Panc1 (cell line): Measurements from ENCODE around the gene TSHZ2. TPM values are rescaled to one million over a fixed set of nuclear protein-coding genes. Genes with fewer than 3 reads are reported as not detected.

Experiments
- ATAC-seq: fragments of 200-7000 bp; cut with Tn5 transposase; 2 replicates; pipeline ENCODE4 v1.9.1; 2020; ENCODE audit warnings: mild to moderate bottlenecking, moderate library complexity
- BruUV-seq: library from RNA; stranded (reverse); fragments of 400-500 nt; replicated peaks from 2 replicates; lab custom pipeline; 2021; lab: Mats Ljungman, UMichigan
- CTCF ChIA-PET: fragments of 300-600 bp; sonication (Branson Sonifier 250); formaldehyde crosslinking; loops from one replicate; lab custom pipeline; 2022; ENCODE audit warnings: antibody characterized with exemption; lab: Charles Lee
- POLR2A ChIA-PET: fragments of 300-600 bp; sonication (Branson Sonifier 250); formaldehyde crosslinking; loops from one replicate; lab custom pipeline; 2022; ENCODE audit warnings: antibody characterized with exemption; lab: Charles Lee
- DNase-seq: peaks from one replicate; pipeline ENCODE4 v3.0.0-alpha.2; 2010; ENCODE audit warnings: low read depth, low spot score
- H3K27ac ChIP-seq: 2 replicates; pipeline ENCODE4 v1.5.1; 2011; ENCODE audit warnings: mild to moderate bottlenecking, low read length, inconsistent platforms
- H3K27me3 ChIP-seq: fragments of 200-500 bp; sonication (Bioruptor generic); 2 replicates; pipeline ENCODE4 v1.6.0; 2014; ENCODE audit warnings: low read length, inconsistent platforms; ENCODE audit not compliant: control insufficient read depth, insufficient read depth
- H3K36me3 ChIP-seq: fragments of 200-500 bp; sonication (Bioruptor generic); 2 replicates; pipeline ENCODE4 v1.5.1; 2014; ENCODE audit warnings: inconsistent platforms, mild to moderate bottlenecking, low read length, moderate library complexity; ENCODE audit not compliant: control insufficient read depth, insufficient read depth
- H3K4me1 ChIP-seq: 2 replicates; pipeline ENCODE4 v1.5.1; 2011; ENCODE audit warnings: inconsistent platforms, mild to moderate bottlenecking, low read length, moderate library complexity; ENCODE audit not compliant: control insufficient read depth, insufficient read depth
- H3K4me3 ChIP-seq, 2 experiments: 2 replicates each; pipeline ENCODE4 v1.5.1; 2011 to 2012; ENCODE audit warnings: low read depth in 2 of 2, low read length in 2 of 2, mild to moderate bottlenecking in 2 of 2, inconsistent platforms in 1 of 2, moderate library complexity in 1 of 2
- H3K9me3 ChIP-seq: fragments of 200-500 bp; sonication (Bioruptor generic); 2 replicates; pipeline ENCODE4 v1.5.1; 2014; ENCODE audit warnings: low read depth, mild to moderate bottlenecking, inconsistent platforms, low read length, moderate library complexity; ENCODE audit not compliant: control insufficient read depth, insufficient read depth
- POLR2AphosphoS5 ChIP-seq: IDR thresholded peaks from 2 replicates; pipeline ENCODE4 v1.6.1; 2012; ENCODE audit warnings: mild to moderate bottlenecking, low read depth, low read length, moderate library complexity
- SIN3A ChIP-seq: IDR thresholded peaks from 2 replicates; pipeline ENCODE4 v1.6.1; 2012; ENCODE audit warnings: low read depth, mild to moderate bottlenecking, low read length, moderate library complexity, borderline replicate concordance; ENCODE audit not compliant: insufficient read depth
- TCF7L2 ChIP-seq: IDR thresholded peaks from 2 replicates; pipeline ENCODE4 v1.6.1; 2011; ENCODE audit warnings: mild to moderate bottlenecking, low read depth, low read length, inconsistent platforms
- in situ Hi-C: cut with HindIII; loops from 2 replicates; pipeline ENCODE4 v1.10.0; 2016; ENCODE audit warnings: low sequenced_read_pairs, low pct_unique_long_range_greater_than_20kb
- intact Hi-C: fragments of 100-400 bp; cut with micrococcal nuclease; formaldehyde crosslinking; loops from one replicate; pipeline ENCODE4 v1.10.0; 2022; ENCODE audit not compliant: unreplicated experiment
- total RNA-seq: library from RNA; stranded (reverse); gene quantifications from one replicate; pipeline ENCODE4 v1.2.1, GENCODE V29; 2021; ENCODE audit not compliant: unreplicated experiment
- TF ChIP-seq, protein P1 (sequence below): fragments of 450-650 bp; IDR thresholded peaks from 2 replicates; pipeline ENCODE4 v1.5.1; 2017; ENCODE audit warnings: mild to moderate bottlenecking
- TF ChIP-seq, protein P2 (sequence below), 2 experiments: IDR thresholded peaks; 2 replicates each; pipeline ENCODE4 v1.6.1; 2011 to 2012; ENCODE audit warnings: low read depth in 2 of 2, control low read depth in 1 of 2, low read length in 1 of 2, mild to moderate bottlenecking in 1 of 2, moderate library complexity in 1 of 2; ENCODE audit not compliant: insufficient read depth in 1 of 2

Gene TSHZ2
- total RNA-seq, 1 experiment from 2014 or later = 0.36 TPM

DNA sequence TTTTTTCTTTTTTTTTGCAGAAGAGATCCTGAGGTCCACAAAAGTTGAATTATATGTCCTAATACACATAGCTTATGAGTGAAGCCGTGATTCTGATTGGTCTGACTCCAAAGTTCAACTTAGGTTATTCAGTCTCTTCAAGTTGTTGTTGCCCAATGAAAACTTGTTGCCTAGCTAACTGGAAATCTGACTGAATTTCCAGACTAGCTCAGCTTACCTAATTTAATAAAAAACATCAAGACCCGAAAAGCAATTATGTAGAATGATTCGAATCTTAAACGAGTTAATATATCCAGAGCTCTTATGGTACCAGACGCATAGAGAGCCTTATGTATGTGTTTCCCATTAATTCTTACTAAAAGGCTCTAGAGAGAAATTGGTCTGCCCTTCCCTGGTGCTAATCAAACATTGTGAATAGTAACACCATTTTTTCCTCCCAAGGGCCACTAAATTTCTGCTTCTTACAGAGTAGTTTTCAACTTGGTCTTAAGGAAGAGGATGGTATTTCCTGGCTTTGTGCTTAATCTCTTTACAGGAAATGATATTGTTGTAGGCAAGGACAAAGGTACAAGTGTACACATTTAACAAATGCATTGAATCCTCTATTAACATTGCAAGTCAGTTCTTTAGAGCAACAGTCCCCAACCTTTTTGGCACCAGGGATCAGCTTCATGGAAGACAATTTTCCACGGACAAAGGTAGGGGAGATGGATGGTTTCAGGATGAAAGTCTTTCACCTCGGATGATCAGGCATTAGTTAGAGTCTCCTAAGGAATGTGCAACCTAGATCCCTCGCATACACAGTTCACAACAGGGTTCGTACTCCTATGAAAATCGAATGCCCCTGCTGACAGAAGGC lies 107.9 kb downstream of the TSHZ2 start:
- intact Hi-C loops = no loop called here
- in situ Hi-C loops = no loop called here
- ATAC-seq (no peak), DNase-seq (no peak)
- BruUV-seq = no TSS peak
- Histone ChIP-seq H3K36me3 (no peaks in the 10 kb centered on the region), H3K9me3 (no peaks in the 10 kb centered on the region), H3K27ac (no peak overlapping the region), H3K4me3 (no peak overlapping the region), H3K27me3 (no peaks in the 10 kb centered on the region), H3K4me1 (no peaks in the 10 kb centered on the region)
- POLR2A ChIA-PET = no interaction called here
- TF ChIP-seq TCF7L2 = no peak
- TF ChIP-seq, protein P1, sequence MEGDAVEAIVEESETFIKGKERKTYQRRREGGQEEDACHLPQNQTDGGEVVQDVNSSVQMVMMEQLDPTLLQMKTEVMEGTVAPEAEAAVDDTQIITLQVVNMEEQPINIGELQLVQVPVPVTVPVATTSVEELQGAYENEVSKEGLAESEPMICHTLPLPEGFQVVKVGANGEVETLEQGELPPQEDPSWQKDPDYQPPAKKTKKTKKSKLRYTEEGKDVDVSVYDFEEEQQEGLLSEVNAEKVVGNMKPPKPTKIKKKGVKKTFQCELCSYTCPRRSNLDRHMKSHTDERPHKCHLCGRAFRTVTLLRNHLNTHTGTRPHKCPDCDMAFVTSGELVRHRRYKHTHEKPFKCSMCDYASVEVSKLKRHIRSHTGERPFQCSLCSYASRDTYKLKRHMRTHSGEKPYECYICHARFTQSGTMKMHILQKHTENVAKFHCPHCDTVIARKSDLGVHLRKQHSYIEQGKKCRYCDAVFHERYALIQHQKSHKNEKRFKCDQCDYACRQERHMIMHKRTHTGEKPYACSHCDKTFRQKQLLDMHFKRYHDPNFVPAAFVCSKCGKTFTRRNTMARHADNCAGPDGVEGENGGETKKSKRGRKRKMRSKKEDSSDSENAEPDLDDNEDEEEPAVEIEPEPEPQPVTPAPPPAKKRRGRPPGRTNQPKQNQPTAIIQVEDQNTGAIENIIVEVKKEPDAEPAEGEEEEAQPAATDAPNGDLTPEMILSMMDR = no peak
- no peak for TF ChIP-seq SIN3A
- TF ChIP-seq POLR2AphosphoS5 = no peak
- TF ChIP-seq, protein P2, sequence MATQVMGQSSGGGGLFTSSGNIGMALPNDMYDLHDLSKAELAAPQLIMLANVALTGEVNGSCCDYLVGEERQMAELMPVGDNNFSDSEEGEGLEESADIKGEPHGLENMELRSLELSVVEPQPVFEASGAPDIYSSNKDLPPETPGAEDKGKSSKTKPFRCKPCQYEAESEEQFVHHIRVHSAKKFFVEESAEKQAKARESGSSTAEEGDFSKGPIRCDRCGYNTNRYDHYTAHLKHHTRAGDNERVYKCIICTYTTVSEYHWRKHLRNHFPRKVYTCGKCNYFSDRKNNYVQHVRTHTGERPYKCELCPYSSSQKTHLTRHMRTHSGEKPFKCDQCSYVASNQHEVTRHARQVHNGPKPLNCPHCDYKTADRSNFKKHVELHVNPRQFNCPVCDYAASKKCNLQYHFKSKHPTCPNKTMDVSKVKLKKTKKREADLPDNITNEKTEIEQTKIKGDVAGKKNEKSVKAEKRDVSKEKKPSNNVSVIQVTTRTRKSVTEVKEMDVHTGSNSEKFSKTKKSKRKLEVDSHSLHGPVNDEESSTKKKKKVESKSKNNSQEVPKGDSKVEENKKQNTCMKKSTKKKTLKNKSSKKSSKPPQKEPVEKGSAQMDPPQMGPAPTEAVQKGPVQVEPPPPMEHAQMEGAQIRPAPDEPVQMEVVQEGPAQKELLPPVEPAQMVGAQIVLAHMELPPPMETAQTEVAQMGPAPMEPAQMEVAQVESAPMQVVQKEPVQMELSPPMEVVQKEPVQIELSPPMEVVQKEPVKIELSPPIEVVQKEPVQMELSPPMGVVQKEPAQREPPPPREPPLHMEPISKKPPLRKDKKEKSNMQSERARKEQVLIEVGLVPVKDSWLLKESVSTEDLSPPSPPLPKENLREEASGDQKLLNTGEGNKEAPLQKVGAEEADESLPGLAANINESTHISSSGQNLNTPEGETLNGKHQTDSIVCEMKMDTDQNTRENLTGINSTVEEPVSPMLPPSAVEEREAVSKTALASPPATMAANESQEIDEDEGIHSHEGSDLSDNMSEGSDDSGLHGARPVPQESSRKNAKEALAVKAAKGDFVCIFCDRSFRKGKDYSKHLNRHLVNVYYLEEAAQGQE (IDR thresholded peaks at IDR 0.05; ENCODE audit: insufficient read depth in 1 of 2, low read depth in 2 of 2, low read length in 1 of 2) = no peak
- CTCF ChIA-PET = no interaction called here

DNA sequence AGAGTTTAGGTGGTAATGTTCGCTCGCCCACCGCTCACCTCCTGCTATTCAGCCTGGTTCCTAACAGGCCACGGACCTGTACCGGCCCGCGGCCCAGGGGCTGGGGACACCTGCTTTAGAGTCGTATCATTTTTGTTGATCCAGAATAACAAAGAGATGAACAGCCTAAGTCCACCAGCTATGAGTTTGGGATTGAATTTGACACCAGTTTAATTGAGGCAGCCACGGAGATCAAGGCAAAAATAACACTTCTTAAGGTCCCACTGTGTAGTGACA lies 108.5 kb downstream of the TSHZ2 start:
- in situ Hi-C loops = no loop called here
- Histone ChIP-seq H3K9me3 (no peaks in the 10 kb centered on the region), H3K4me1 (no peaks in the 10 kb centered on the region), H3K36me3 (no peaks in the 10 kb centered on the region), H3K27me3 (no peaks in the 10 kb centered on the region), H3K4me3 (no peak overlapping the region), H3K27ac (no peak overlapping the region)
- no peak for ATAC-seq
- ChIA-PET POLR2A (no interaction called here), CTCF (no interaction called here)
- intact Hi-C loops = no loop called here
- no TSS peak for BruUV-seq
- DNase-seq = no peak
- TF ChIP-seq TCF7L2 (no peak), SIN3A (no peak), POLR2AphosphoS5 (no peak)
- TF ChIP-seq, protein P2 (IDR thresholded peaks at IDR 0.05; ENCODE audit: insufficient read depth in 1 of 2, low read depth in 2 of 2, low read length in 1 of 2) = no peak
- TF ChIP-seq, protein P1 = no peak
